BJ (cell line): ENCODE results near the gene GAMT. TPM values are rescaled to one million over a fixed set of nuclear protein-coding genes. Genes with fewer than 3 reads are reported as not detected.

ENCODE experiments used
- CTCF ChIA-PET: fragments of 350-600 bp; formaldehyde crosslinking; extraction: SDS; loops from one replicate; lab custom pipeline; 2021; ENCODE audit warnings: antibody characterized with exemption, inconsistent platforms; lab: Yijun Ruan, JAX
- POLR2A ChIA-PET: fragments of 300-600 bp; sonication (Branson Sonifier 250); formaldehyde crosslinking; extraction: SDS; loops from one replicate; lab custom pipeline; 2021; ENCODE audit warnings: antibody characterized with exemption; lab: Charles Lee
- DNase-seq: peaks from one replicate; pipeline ENCODE4 v3.0.0-alpha.2; 2011; ENCODE audit warnings: low read depth
- H3K27me3 ChIP-seq: 2 replicates; pipeline ENCODE4 v1.6.0; 2011; ENCODE audit warnings: low read length; ENCODE audit not compliant: control insufficient read depth, insufficient read depth
- H3K36me3 ChIP-seq: 2 replicates; pipeline ENCODE4 v1.5.1; 2011; ENCODE audit warnings: low read length; ENCODE audit not compliant: control insufficient read depth, insufficient read depth
- H3K4me3 ChIP-seq: 2 replicates; pipeline ENCODE4 v1.5.1; 2011; ENCODE audit warnings: low read depth, mild to moderate bottlenecking, control low read depth, low read length
- CTCF ChIP-seq: IDR thresholded peaks from 2 replicates; pipeline ENCODE4 v1.5.1; 2011; ENCODE audit warnings: low read depth, mild to moderate bottlenecking, control low read depth, inconsistent platforms, low read length, moderate library complexity; ENCODE audit not compliant: insufficient read depth
- polyA plus RNA-seq: library from polyadenylated mRNA; depleted of rRNA; stranded (reverse); fragments of >200 nt; gene quantifications from 2 replicates; pipeline ENCODE4 v1.2.3, GENCODE V29; 2011

The GAMT gene
- polyA plus RNA-seq, 1 experiment, result 43.7 TPM

GRCh38 chr19:1379961-1380489, 21.3 kb downstream of the GAMT start:
- Histone ChIP-seq H3K4me3 (no peak overlapping the region), H3K27me3 (no peaks in the 10 kb centered on the region), H3K36me3 (peaks cover 6% of the 10 kb centered on the region)
- no peak for DNase-seq
- ChIA-PET POLR2A (no interaction called here), CTCF (no interaction called here)
- no peak for TF ChIP-seq CTCF

GRCh38 chr19:1379126-1379905, 22.0 kb downstream of the GAMT start:
- CTCF ChIA-PET, result no interaction called here
- Histone ChIP-seq H3K27me3 (no peaks in the 10 kb centered on the region), H3K36me3 (peaks cover 6% of the 10 kb centered on the region), H3K4me3 (no peak overlapping the region)
- DNase-seq, result no peak
- POLR2A ChIA-PET, result no interaction called here
- TF ChIP-seq CTCF, result no peak

GRCh38 chr19:1377965-1378785, 23.2 kb downstream of the GAMT start:
- Histone ChIP-seq H3K4me3 (no peak overlapping the region), H3K36me3 (peaks cover 13% of the 10 kb centered on the region), H3K27me3 (no peaks in the 10 kb centered on the region)
- DNase-seq, result no peak
- no peak for TF ChIP-seq CTCF
- POLR2A ChIA-PET, result no interaction called here
- CTCF ChIA-PET, result no interaction called here

GRCh38 chr19:1377176-1377964, 24.0 kb downstream of the GAMT start:
- CTCF ChIA-PET, result no interaction called here

More at GRCh38 chr19:1377176-1377964, 24.0 kb downstream of the GAMT start:
- no peak for TF ChIP-seq CTCF
- Histone ChIP-seq H3K36me3 (peaks cover 13% of the 10 kb centered on the region), H3K4me3 (no peak overlapping the region), H3K27me3 (no peaks in the 10 kb centered on the region)
- POLR2A ChIA-PET, result no interaction called here
- no peak for DNase-seq
